Amniotic stem cell (primary cell): ENCODE results near the gene TMEM179.

Experiments used
- DNase-seq: peaks from one replicate; lab custom pipeline; 2025; lab: John Stamatoyannopoulos, UW

Gene TMEM179

DNA sequence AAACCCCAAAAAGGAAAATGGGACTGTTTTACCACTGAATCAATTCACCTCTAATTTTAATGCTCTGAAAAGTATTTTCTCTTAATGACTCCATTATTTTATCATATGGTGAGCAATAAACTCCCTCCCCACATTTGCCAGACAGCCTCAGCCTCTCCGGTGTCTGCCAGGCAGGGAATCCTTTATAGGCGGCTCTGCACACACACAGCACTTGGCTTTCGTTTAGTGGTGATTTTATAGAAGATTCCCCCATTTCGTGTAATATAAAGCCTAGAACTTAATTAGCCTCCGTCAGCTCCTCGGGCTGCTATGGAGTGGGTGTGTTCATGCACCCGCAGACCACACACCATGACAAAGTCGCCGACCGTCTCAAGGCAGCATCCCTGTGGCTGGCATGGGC lies 35.1 kb downstream of the TMEM179 start:
- DNase-seq: no peak

DNA sequence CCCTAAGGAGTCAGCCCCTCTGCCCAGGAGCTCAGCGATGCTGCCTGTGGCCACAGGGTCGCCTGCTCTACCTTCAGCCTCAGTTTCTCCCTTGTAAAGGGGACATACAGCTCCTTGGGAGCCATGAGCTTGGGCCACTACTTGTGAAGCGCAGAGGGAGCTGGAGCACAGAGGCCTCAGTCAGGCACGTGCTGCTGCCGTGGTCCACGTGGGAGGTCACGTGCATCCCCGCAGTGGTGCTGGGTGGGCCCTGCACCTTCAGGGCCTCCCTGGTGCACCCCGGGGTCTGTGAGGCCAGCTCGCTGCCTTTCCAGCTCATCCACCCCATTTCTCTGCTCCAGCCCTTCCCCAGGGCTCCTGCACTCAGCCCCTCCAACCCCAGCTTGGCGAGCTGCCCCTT lies 36.0 kb downstream of the TMEM179 start:
- DNase-seq: no peak

GRCh38 chr14:104567957-104568225 lies 36.7 kb downstream of the TMEM179 start:
- DNase-seq: no peak

DNA sequence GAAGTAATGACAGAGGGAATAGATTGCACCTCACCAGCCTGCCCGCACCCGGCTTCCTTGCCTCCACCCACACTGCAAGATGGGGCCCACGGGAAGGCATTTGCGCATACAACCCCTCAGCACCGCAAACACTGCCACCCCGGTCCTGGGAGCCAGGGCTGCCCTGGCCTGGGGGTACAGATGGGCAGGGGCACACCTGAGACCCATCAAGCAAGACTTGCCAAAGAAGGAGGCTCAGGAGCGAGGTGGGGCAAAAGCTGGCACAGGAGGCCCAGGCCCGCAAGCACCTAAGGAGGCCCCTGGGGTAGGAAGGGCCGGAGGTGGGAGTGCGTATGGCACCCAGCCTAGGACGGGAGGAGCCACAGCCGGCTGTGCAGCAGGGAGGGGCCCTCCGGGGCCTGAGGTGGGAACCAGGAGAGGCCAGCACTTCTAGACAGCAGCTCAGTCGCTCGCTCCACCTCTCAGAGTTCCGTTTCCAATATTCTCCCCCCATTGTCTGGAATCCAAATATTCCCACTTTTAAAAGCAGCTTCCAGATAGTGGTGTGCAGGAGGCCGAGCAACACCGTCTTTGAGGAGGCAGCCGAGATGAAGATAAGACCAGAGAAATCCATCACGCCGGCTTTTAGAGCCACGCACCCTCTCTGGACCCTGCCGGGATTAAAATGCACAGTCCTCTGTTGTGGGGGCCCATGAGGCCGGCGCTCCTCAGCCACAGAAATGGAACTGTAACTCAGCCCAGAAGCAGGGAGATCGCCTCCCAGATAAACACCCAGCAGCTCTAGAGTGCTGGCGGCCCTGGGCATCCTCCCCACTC lies 37.2 kb downstream of the TMEM179 start:
- DNase-seq: no peak

- DNase-seq: no peak
These were observed 39.6 kb downstream of the TMEM179 start for GRCh38 chr14:104564744-104565679.

DNA sequence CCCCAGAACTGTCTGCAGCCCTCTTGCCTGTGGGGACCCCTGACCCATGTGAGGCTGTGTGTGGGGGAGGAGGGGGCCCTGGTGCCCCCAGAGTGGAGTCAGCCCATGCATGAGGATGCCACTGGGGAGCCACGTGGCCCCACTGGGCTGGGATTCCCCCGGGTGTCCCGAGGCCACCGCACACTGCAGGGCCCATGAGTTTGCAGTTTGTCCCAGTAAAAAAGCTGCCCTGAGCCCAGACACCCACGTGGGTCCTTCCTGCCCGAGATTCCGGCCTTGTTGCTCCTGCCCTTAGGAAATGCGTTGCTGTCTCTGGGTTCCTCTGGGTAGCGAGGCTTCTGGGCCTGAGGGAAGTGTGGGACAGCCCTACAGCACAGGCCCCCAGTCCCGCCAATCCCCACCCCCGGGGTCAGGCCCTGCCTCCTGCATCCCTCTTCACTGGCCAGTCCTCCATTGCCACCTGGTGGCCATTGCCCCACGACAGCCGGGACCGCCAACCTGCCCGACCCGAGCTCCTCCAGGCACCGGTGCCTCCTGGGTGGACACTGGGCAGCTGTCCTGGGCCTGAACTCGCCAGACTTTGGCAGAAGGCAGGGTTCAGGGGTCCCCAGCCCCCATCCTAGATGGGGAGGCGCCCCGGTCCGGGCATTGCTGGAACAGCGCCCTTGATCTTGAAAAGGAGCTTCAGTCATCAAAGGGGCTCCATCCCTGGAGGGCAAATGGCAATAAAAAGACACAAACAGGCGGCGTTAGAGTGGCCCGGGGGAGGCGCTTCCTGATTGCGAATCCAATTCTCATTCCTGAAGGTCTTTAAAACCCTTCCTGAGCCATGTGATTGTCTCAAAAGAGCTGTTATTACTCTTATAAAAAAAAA lies 40.6 kb downstream of the TMEM179 start:
- DNase-seq: no peak

DNA sequence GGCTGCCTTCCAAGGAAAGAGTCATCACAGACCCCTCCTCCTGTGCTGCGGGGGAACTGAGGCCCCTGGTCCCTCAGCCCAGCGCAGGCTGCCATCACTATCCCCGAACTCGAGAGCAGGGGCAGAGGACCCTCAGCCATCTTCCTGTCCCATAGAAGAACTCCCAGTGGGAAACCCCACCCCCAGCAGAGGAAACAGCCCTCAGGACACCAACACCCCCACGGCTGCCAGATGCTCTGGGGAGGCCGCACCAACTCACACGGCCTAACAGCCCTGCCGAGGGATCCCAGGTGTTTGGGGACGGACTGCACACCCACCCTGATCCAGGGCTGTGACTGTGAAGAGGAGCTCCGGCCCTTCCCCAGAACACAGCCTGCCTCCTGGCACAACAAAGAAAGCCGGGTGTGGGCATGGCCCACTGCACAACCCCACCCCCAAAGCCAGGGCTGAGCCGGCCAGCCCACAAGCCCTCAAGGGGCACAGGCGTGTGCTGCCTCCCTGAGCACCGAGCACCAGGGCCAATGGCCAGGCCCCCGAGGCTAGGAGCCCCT lies 41.3 kb downstream of the TMEM179 start:
- DNase-seq: no peak

GRCh38 chr14:104562606-104563005 lies 42.0 kb downstream of the TMEM179 start:
- no peak for DNase-seq

DNA sequence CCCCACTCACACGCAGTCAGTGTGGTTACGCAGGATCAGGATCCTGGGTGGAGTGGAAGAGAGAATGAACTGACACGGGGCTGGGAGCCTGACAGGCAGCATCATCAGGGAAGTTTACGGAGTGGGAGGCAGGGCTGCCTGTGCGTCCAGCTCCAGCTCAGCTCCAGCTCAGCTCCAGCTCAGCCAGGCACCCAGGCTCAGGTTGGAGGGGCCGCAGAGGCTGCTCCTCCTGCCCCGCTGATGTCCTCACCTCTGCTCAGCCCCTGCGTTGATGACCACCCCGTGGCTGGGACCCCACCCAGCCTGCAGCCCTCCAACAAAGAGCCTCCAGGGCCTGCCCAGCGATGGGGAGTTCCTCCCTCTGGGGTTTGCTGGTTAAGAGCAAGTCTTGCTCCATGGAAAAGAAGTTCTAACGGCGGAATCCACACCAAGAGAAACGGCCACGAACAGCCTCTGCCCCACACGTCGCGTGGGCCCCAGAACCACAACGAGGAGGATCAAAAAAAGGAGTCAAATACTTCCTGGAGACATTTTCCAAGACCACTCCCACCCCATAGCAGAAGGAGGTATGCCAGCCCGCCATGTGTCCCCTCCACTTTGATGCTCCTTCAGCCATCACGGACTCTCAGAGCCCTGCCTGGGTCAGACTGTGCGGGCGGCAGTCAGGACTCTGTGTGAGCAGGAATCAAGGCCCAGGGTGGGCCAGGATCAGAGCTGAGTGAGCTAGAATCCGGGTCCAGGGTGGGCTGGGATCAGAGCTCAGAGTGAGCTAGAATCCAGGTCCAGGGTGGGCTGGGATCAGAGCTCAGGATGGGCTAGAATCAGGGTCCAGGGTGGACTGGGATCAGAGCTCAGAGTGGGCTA lies 42.7 kb downstream of the TMEM179 start:
- no peak for DNase-seq

DNA sequence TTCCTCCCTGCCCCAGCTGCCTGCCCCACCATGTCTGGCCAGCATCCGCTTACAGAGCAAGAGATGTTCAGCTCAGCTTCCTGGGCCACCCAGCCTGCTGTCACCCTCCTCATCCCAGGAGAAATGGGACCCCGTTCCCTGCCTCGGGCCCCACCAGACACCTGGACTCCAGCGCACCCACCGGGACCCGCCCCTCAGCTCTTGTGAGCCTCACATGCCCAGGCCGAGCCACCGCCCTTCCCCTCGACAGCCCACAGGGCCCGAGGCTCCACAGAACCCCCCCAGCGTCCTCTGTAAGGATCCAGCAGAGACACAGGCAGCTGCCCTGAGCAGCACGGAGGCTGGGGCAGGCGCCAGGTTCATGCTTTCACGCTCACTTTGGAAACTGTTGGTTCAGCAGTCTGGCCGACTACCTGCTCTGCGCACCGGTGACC lies 43.4 kb downstream of the TMEM179 start:
- no peak for DNase-seq

GRCh38 chr14:104560586-104560945 lies 44.0 kb downstream of the TMEM179 start:
- DNase-seq: no peak

DNA sequence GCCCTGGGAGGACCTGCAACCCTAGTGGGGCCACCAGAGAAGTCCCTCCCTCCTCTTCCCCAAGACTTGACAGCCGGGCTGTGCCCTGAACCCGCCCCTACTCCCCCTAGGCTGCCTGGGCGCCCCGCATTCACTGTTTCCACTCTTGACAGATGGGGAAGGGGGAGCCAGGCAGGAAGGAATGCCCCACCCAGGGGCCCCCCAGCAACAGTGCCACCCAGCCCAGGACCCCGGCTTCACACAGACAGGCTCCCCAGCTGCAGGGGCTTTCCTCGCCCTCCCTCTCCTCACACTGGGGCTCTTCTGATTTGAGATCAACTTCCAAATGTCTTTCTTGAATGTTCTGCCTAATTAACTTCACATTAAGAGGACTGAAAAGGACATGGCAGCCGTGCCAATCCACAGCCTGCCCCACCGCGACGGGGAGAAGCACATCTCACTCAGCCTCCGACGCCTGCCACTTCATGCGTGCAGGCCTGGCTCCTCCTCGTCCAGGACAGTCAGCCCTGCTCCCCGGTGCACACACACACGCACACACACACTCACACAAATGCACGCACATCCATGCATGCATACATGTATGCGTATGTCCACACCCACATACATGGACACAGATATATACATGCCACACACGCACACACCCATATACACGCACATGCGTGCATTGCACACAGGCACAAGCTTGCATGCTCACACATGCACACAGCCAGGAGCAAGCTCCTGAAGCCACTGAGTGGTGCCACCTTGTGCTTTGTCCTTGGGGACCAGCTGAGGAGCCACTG lies 44.6 kb downstream of the TMEM179 start:
- no peak for DNase-seq

DNA sequence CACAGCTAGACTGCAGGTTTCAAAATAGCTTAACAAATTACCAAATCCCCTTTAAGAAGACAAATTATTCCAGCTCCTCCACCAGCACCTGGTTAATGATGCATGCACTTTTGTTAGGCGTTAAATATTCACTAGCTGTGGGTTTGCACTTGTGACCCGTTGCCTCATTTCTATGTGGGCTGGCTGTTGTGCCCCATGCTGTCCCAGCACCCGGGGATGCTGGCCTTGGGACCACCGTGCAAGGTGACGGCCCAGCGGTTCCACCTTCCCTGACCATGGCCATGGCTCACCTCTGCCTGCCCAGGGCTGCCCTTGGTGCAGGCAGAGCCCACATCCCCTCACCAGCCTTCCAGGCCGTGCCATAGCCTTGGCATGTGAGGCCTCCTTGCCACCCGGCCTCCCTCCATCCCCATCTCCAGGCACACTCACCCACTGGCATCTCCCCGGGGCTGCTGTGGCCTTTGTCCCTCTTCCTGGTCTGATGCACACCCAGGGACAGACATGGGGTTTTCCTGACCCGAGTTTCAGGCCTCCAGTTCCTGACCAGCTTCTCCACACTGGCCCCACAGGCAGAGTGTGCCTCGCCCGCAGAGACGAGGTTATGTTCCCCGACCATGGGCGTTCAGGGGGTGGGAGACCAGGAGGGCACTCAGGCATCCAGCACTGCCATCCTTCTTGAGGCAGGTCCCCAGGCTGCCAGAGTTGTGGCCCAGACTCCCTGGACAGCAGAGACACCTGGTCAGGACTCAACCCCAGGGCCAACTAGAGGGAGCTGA lies 45.4 kb downstream of the TMEM179 start:
- no peak for DNase-seq

DNA sequence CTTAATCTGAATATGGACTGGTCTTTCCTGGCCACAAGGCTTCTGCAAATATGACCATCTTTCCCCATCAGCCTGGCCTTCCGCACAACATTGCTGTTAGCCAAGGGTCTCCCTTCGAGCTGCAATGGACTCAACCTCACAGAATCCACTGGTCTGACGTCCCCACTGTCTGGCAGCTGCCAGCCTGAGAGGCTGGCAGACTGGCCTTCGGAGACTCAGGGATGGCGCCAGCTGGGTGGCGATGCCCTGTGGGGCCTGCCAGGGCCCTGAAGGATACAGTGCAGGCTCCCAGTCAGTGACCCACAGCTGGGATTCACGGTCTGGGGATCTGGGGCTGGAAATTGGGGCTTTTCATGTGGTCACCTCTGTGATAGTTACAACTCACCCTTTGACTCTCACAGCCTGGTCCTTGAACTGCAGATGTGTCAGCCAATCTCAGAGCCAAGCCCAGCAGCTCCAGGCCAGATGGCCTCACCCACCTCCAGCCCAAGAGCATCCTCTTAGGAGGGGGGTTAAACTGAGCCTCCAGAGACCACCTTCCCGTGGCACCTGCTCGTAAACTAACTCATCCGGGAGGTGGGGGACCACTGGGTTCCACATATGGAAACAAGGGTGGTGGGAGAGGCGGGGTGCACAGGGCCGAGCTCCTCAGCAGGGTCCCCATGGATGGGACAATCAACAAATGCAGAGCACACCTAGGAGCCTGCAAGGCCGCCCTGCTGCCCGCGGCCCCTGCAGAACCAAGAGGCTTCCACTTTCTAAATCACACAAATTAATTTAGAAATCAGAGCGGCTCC lies 46.1 kb downstream of the TMEM179 start:
- DNase-seq: no peak

GRCh38 chr14:104557766-104558165 lies 46.8 kb downstream of the TMEM179 start:
- no peak for DNase-seq

DNA sequence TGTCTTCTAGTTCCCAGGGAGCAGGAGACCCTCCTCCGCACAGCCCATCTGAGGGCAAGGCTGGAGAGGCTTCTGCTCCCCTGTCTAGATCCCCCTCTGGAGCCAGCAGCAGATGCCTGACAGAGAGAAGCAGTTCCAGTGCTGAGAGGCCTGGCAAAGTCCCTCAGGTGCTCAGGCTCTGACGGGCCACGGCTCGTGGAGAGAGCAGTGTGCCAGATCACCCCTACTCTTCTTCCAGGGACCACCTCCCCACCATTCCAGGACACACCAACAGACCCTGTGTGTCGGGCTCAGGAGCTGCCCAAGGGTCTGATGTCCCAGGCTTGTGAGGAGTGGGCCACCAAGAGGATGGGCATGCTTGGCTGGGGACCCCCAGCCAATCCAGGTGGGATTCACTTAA lies 47.5 kb downstream of the TMEM179 start:
- no peak for DNase-seq

- DNase-seq: no peak
These were observed 48.1 kb downstream of the TMEM179 start for GRCh38 chr14:104556256-104557021.
